SK-N-SH (cell line): Measurements from ENCODE around the gene CD300LG. TPM values are rescaled to one million over a fixed set of nuclear protein-coding genes. Genes with fewer than 3 reads are reported as not detected.

ENCODE experiments used
- CTCF ChIA-PET: fragments of 300-600, 350-600 bp; formaldehyde crosslinking; extraction: SDS; loops from one replicate; lab custom pipeline; 2021; lab: Yijun Ruan, JAX
- POLR2A ChIA-PET: fragments of 350-600 bp; sonication (Branson Sonifier 250); formaldehyde crosslinking; extraction: SDS; loops from one replicate; lab custom pipeline; 2020; ENCODE audit warnings: antibody characterized with exemption, inconsistent platforms; lab: Yijun Ruan, JAX
- DNase-seq: peaks from one replicate; pipeline ENCODE4 v3.0.0; 2012
- H2AFZ ChIP-seq: fragments of 200-600 bp; sonication (generic); 2 replicates; pipeline ENCODE4 v1.8.1; 2016; ENCODE audit warnings: antibody characterized with exemption, mild to moderate bottlenecking, low read depth
- H3F3A ChIP-seq: fragments of 200-600 bp; sonication (generic); replicated peaks from 2 replicates; pipeline ENCODE3; 2016; ENCODE audit warnings: antibody characterized with exemption, mild to moderate bottlenecking; ENCODE audit not compliant: insufficient read depth
- H3K27ac ChIP-seq, 2 experiments: fragments of 200-500 bp in 1 of 2; fragments of 200-600 bp in 1 of 2; sonication (Bioruptor generic) in 1 of 2; sonication (generic), shearing (Covaris generic) in 1 of 2; 2 replicates each; pipeline versions ENCODE4 v1.5.1 to v1.6.1; 2014 to 2016; ENCODE audit warnings: low read depth in 2 of 2, inconsistent platforms in 1 of 2, low read length in 1 of 2, mild to moderate bottlenecking in 1 of 2, mixed read lengths in 1 of 2
- H3K27me3 ChIP-seq: fragments of 200-600 bp; sonication (generic), shearing (Covaris generic); 2 replicates; pipeline ENCODE4 v1.6.1; 2016; ENCODE audit warnings: mixed run types; ENCODE audit not compliant: insufficient read depth
- H3K36me3 ChIP-seq, 2 experiments: fragments of 200-500 bp in 1 of 2; fragments of 200-600 bp in 1 of 2; sonication (Bioruptor generic) in 1 of 2; sonication (generic) in 1 of 2; replicated peaks in 1 of 2; 2 replicates each; pipeline versions ENCODE3 to v1.5.1; 2014 to 2016; ENCODE audit warnings: low read length in 1 of 2, mild to moderate bottlenecking in 1 of 2; ENCODE audit not compliant: insufficient read depth in 2 of 2, control insufficient read depth in 1 of 2
- H3K4me1 ChIP-seq, 2 experiments: fragments of 200-500 bp in 1 of 2; fragments of 200-600 bp in 1 of 2; sonication (Bioruptor generic) in 1 of 2; sonication (generic), shearing (Covaris generic) in 1 of 2; 2 replicates each; pipeline versions ENCODE4 v1.5.1 to v1.6.1; 2014 to 2016; ENCODE audit warnings: low read depth in 1 of 2, low read length in 1 of 2, mixed run types in 1 of 2; ENCODE audit not compliant: insufficient read depth in 2 of 2, control insufficient read depth in 1 of 2
- H3K4me2 ChIP-seq: fragments of 200-600 bp; sonication (generic), shearing (Covaris generic); 2 replicates; pipeline ENCODE4 v1.6.1; 2017; ENCODE audit warnings: mixed run types
- H3K4me3 ChIP-seq, 2 experiments: fragments of 200-500 bp in 1 of 2; fragments of 200-600 bp in 1 of 2; sonication (Bioruptor generic) in 1 of 2; sonication (generic), shearing (Covaris generic) in 1 of 2; 2 replicates each; pipeline versions ENCODE4 v1.5.1 to v1.8.1; 2014 to 2016; ENCODE audit warnings: low read depth in 2 of 2, inconsistent platforms in 1 of 2, low read length in 1 of 2, mild to moderate bottlenecking in 1 of 2, mixed read lengths in 1 of 2, moderate library complexity in 1 of 2
- H3K79me2 ChIP-seq: fragments of 200-600 bp; sonication (generic); 2 replicates; pipeline ENCODE4 v1.8.1; 2017; ENCODE audit warnings: mild to moderate bottlenecking; ENCODE audit not compliant: insufficient read depth
- H3K9ac ChIP-seq: fragments of 200-600 bp; sonication (generic); 2 replicates; pipeline ENCODE4 v1.6.1; 2017; ENCODE audit warnings: mixed run types
- H3K9me2 ChIP-seq: fragments of 200-600 bp; sonication (generic); 2 replicates; pipeline ENCODE4 v1.6.1; 2017; ENCODE audit warnings: mixed run types
- H3K9me3 ChIP-seq: fragments of 200-600 bp; sonication (generic); 2 replicates; pipeline ENCODE4 v1.6.1; 2017; ENCODE audit warnings: mixed run types, mild to moderate bottlenecking, moderate library complexity
- H4K20me1 ChIP-seq: fragments of 200-600 bp; sonication (generic); 2 replicates; pipeline ENCODE4 v1.6.1; 2017; ENCODE audit warnings: mild to moderate bottlenecking, mixed run types; ENCODE audit not compliant: insufficient read depth
- CHD2 ChIP-seq: fragments of 150-350 bp; IDR thresholded peaks from 2 replicates; pipeline ENCODE4 v1.6.1; 2018; ENCODE audit warnings: low read length; ENCODE audit not compliant: partially characterized antibody
- ELF1 ChIP-seq: IDR thresholded peaks from 2 replicates; pipeline ENCODE4 v1.4.0; 2012
- EP300 ChIP-seq, 2 experiments: IDR thresholded peaks; 2 replicates each; pipeline versions ENCODE4 v1.4.0 to v1.6.1; 2012; ENCODE audit warnings: borderline replicate concordance in 1 of 2, low read depth in 1 of 2, low read length in 1 of 2
- FOSL2 ChIP-seq: IDR thresholded peaks from 2 replicates; pipeline ENCODE4 v1.4.0; 2012; ENCODE audit warnings: low read depth, mild to moderate bottlenecking, moderate library complexity, borderline replicate concordance
- FOXJ3 ChIP-seq: sonication (generic); formaldehyde crosslinking; IDR thresholded peaks from 2 replicates; pipeline ENCODE4 v1.5.1; 2020; ENCODE audit warnings: mild to moderate bottlenecking, missing genetic modification reagents
- FOXM1 ChIP-seq: IDR thresholded peaks from 2 replicates; pipeline ENCODE4 v1.4.0; 2012; ENCODE audit warnings: low read depth, mild to moderate bottlenecking
- IRF3 ChIP-seq: fragments of 150-350 bp; IDR thresholded peaks from 2 replicates; pipeline ENCODE4 v1.6.1; 2016; ENCODE audit warnings: mild to moderate bottlenecking, low read depth, low read length
- MEF2A ChIP-seq: IDR thresholded peaks from 2 replicates; pipeline ENCODE4 v1.4.0; 2012; ENCODE audit warnings: low read depth, borderline replicate concordance
- NFIC ChIP-seq: IDR thresholded peaks from 2 replicates; pipeline ENCODE4 v1.4.0; 2012; ENCODE audit warnings: borderline replicate concordance
- NRF1 ChIP-seq: IDR thresholded peaks from 2 replicates; pipeline ENCODE4 v1.6.1; 2012; ENCODE audit warnings: low read depth, mild to moderate bottlenecking, low read length
- POLR2AphosphoS5 ChIP-seq: IDR thresholded peaks from 2 replicates; pipeline ENCODE4 v1.6.1; 2012; ENCODE audit warnings: low read depth, low read length
- RCOR1 ChIP-seq: fragments of 150-350 bp; IDR thresholded peaks from 2 replicates; pipeline ENCODE4 v1.6.1; 2017; ENCODE audit warnings: antibody characterized with exemption, low read length
- REST ChIP-seq: IDR thresholded peaks from 2 replicates; pipeline ENCODE4 v1.6.1; 2012; ENCODE audit warnings: mild to moderate bottlenecking, low read depth, low read length, moderate library complexity
- RFX5 ChIP-seq: IDR thresholded peaks from 2 replicates; pipeline ENCODE4 v1.6.1; 2012; ENCODE audit warnings: mild to moderate bottlenecking, improper control_type of control experiment, low read length
- RXRA ChIP-seq: IDR thresholded peaks from 2 replicates; pipeline ENCODE4 v1.4.0; 2012; ENCODE audit warnings: low read depth, mild to moderate bottlenecking, borderline replicate concordance
- SIN3A ChIP-seq: IDR thresholded peaks from 2 replicates; pipeline ENCODE4 v1.6.1; 2012; ENCODE audit warnings: low read depth, mild to moderate bottlenecking, low read length, moderate library complexity, borderline replicate concordance
- TAF1 ChIP-seq: IDR thresholded peaks from 2 replicates; pipeline ENCODE4 v1.6.1; 2012; ENCODE audit warnings: low read depth, mild to moderate bottlenecking, low read length, moderate library complexity, borderline replicate concordance
- TCF12 ChIP-seq: IDR thresholded peaks from 2 replicates; pipeline ENCODE4 v1.4.0; 2012
- YY1 ChIP-seq: IDR thresholded peaks from 2 replicates; pipeline ENCODE4 v1.4.0; 2012; ENCODE audit warnings: low read depth, mild to moderate bottlenecking
- WGBS: methylation state at CpG from one replicate; pipeline ENCODE4 v1.1.6; 2017; ENCODE audit warnings: low lambda C conversion rate; 5-methylcytosine and 5-hydroxymethylcytosine counted together
- polyA plus RNA-seq, 3 experiments: library from polyadenylated mRNA; depleted of rRNA; stranded (reverse); fragments of >200 nt; gene quantifications; 2 replicates each; pipeline ENCODE4 v1.2.3, GENCODE V29; 2012
- TF ChIP-seq, protein P1 (sequence below): IDR thresholded peaks from 2 replicates; pipeline ENCODE4 v1.4.0; 2012; ENCODE audit warnings: low read depth
- TF ChIP-seq, protein P2 (sequence below): IDR thresholded peaks from 2 replicates; pipeline ENCODE4; 2012

The CD300LG gene
- polyA plus RNA-seq, 1 of the 3 experiments (the other 2 are of a cell fraction) = not detected

GRCh38 chr17:43803758-43804157 lies 43.2 kb upstream of the CD300LG start:
- Histone ChIP-seq H3K9ac (no peak overlapping the region), H4K20me1 (no peaks in the 10 kb centered on the region), H3K9me3 (no peaks in the 10 kb centered on the region), H3K4me1 (no peaks in the 10 kb centered on the region), H3F3A (peaks cover 20% of the 10 kb centered on the region), H2AFZ (no peak overlapping the region), H3K4me3 (no peak overlapping the region), H3K9me2 (no peaks in the 10 kb centered on the region), H3K27ac (no peak overlapping the region), H3K27me3 (no peaks in the 10 kb centered on the region), H3K4me2 (no peak overlapping the region), H3K79me2 (no peaks in the 10 kb centered on the region), H3K36me3 (peaks cover 5 to 47% of the 10 kb centered on the region in 2 experiments)
- CTCF ChIA-PET = interaction anchor here (0.8 kb wide), 1 partner anchor 42 kb away, joined by 4 read pairs; no protein-coding TSS in a partner anchor
- no peak for DNase-seq
- POLR2A ChIA-PET = interaction anchor here (0.5 kb wide), 1 partner anchor 123 kb away, joined by 3 read pairs; no protein-coding TSS in a partner anchor
- WGBS = 74% methylated on average over 4 of the region's 4 CpGs
- TF ChIP-seq IRF3 (no peak), SIN3A (no peak), NRF1 (no peak), YY1 (no peak), FOSL2 (no peak), RXRA (no peak), EP300 (IDR thresholded peaks at IDR 0.05; ENCODE audit: borderline replicate concordance in 1 of 2, low read depth in 1 of 2, low read length in 1 of 2) (no peak), MEF2A (no peak), FOXJ3 (CRISPR knock-in tag) (no peak)
- TF ChIP-seq, protein P1, sequence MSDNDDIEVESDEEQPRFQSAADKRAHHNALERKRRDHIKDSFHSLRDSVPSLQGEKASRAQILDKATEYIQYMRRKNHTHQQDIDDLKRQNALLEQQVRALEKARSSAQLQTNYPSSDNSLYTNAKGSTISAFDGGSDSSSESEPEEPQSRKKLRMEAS = no peak

- Histone ChIP-seq H3K79me2 (no peaks in the 10 kb centered on the region), H3F3A (peaks cover 20% of the 10 kb centered on the region), H4K20me1 (no peaks in the 10 kb centered on the region), H3K4me2 (no peak overlapping the region), H3K9me2 (no peaks in the 10 kb centered on the region), H3K9me3 (no peaks in the 10 kb centered on the region), H3K4me3 (no peak overlapping the region), H3K4me1 (no peaks in the 10 kb centered on the region), H3K36me3 (peaks cover 6 to 52% of the 10 kb centered on the region in 2 experiments), H3K27ac (no peak overlapping the region), H3K27me3 (no peaks in the 10 kb centered on the region), H3K9ac (no peak overlapping the region), H2AFZ (no peak overlapping the region)
- ChIA-PET CTCF (interaction anchor here (1.3 kb wide), 1 partner anchor 40 kb away, joined by 3 read pairs; no protein-coding TSS in a partner anchor), POLR2A (no interaction called here)
- no peak for DNase-seq
- TF ChIP-seq FOXM1 (no peak), MEF2A (no peak), NRF1 (no peak), RXRA (no peak), TCF12 (no peak), FOXJ3 (CRISPR knock-in tag) (no peak), FOSL2 (no peak), ELF1 (no peak), POLR2AphosphoS5 (no peak), CHD2 (no peak), NFIC (no peak), YY1 (no peak), RCOR1 (no peak), EP300 (IDR thresholded peaks at IDR 0.05; ENCODE audit: borderline replicate concordance in 1 of 2, low read depth in 1 of 2, low read length in 1 of 2) (no peak), REST (no peak), RFX5 (no peak), TAF1 (no peak)
- TF ChIP-seq, protein P2, sequence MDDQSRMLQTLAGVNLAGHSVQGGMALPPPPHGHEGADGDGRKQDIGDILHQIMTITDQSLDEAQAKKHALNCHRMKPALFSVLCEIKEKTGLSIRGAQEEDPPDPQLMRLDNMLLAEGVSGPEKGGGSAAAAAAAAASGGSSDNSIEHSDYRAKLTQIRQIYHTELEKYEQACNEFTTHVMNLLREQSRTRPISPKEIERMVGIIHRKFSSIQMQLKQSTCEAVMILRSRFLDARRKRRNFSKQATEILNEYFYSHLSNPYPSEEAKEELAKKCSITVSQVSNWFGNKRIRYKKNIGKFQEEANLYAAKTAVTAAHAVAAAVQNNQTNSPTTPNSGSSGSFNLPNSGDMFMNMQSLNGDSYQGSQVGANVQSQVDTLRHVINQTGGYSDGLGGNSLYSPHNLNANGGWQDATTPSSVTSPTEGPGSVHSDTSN = no peak
Observed at GRCh38 chr17:43805117-43805516, 41.9 kb upstream of the CD300LG start.
